ENCODE results near the gene KIF3C. TPM values are rescaled to one million over a fixed set of nuclear protein-coding genes. Genes with fewer than 3 reads are reported as not detected.
A peak's percentile ranks its signal among the peaks of the same experiment; 100 is the strongest.

KIF3C gene
- 8.1 and 15.4 TPM in 2 replicates for total RNA-seq (2012; rRNA removed)
- polyA plus RNA-seq (2012; rRNA removed) = 8.3 and 9.4 TPM in 2 replicates
- polyA plus RNA-seq (2012; cell fraction: cytosol; rRNA removed) = 6.1 and 8.3 TPM in 2 replicates
- polyA plus RNA-seq (2012; cell fraction: nucleus; rRNA removed; ENCODE audit: low replicate concordance) = 6.6 and 6.9 TPM in 2 replicates
- percentile 61 among the genes with signal in this experiment for Bru-seq, nascent RNA
- percentile 78 among the genes with signal in this experiment for BruChase-seq, experiment 1, labeled RNA remaining after a 6-hour chase
- percentile 68 among the genes with signal in this experiment for BruChase-seq, experiment 2, labeled RNA remaining after a 2-hour chase
- long read RNA-seq, full-length matches to known transcripts = 8 of 20 reads
- long read RNA-seq, partial matches to known transcripts = 3 of 20 reads
- long read RNA-seq, other reads (novel, unspliced or antisense) = 9 of 20 reads

DNA sequence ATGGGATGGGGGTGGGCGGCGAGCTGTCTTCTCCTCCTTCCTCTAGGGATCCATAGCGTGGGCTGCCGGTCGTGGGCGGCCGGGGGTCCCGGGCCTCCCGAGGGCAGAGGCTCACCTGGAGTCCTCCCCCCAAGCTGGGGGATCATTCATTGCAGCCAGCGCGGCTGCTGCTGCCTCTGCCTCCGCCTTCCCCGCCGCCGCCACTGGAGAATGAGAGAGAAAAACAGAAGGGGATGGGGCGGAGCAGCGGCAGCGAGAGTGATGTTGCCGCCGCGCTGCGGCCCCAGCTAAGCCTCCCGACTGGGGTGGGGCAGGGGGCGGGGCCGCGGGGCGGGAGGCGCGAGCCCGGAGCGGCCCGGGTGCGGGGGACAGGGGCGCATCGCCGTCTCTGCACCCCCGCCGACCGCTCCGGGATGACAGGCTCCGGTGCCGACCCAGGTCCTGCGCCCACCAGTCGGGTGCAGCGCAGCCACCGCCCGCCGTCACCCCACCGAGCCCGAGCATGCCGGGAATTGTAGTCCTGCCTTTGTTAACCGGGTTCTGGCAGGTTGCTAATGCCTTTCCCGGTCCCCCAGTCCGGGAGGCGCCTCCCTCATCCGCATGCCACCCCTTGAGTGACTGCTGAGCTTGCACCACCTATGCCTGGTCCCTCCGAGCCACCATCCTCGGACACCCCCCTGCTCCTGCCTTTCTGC is at the start of gene KIF3C:
KIF3C (minus strand) TSS at position 225 of the 695 bp plus-strand sequence. CDS start 580 bp downstream, outside the sequence.
- CTCF ChIA-PET = no interaction called here
- Histone ChIP-seq H3K56ac (ENCODE audit: extremely low read depth, insufficient read depth, low read length) (no peak within 1 kb of the TSS), H3K27ac (ENCODE audit: insufficient read depth, low read length) (peak within 1 kb of the TSS; percentile 19; the same call in 1 of the 2 replicates), H4K8ac (ENCODE audit: low read depth in 2 of 2, low read length in 2 of 2) (peak within 1 kb of the TSS; percentile 54 to 66; a peak in 2 of 4 replicates), H3K9me1 (ENCODE audit: insufficient read depth, low read length) (peaks cover 9% of the 10 kb centered on the region; the same call in 1 of the 2 replicates), H2AFZ (replicated peaks; ENCODE audit: low read length, poor library complexity) (peak within 1 kb of the TSS; percentile 98), H2BK120ac (ENCODE audit: low read depth, low read length) (0 out of 2 replicates have a peak within 1 kb of the TSS, but pooled peaks have one; percentile 18), H2BK15ac (ENCODE audit: low read depth, low read length) (peak within 1 kb of the TSS; percentile 34; the same call in 1 of the 3 replicates), H4K5ac (ENCODE audit: low read depth, low read length) (peak within 1 kb of the TSS; percentile 81), H3K14ac (replicated peaks; ENCODE audit: low read depth, low read length) (peak within 1 kb of the TSS; percentile 25; the same call in 1 of the 2 replicates), H2AK5ac (ENCODE audit: low read depth, low read length) (no peak within 1 kb of the TSS; the same call in 1 of the 2 replicates), H2AK9ac (replicated peaks; ENCODE audit: low read depth, low read length, poor library complexity) (peak within 1 kb of the TSS; percentile 97), H3K27me3 (ENCODE audit: control insufficient read depth, insufficient read depth, low read length) (no peaks in the 10 kb centered on the region), H3K23ac (ENCODE audit: low read depth, low read length) (0 out of 2 replicates have a peak within 1 kb of the TSS, but pooled peaks have one; percentile 66), H3K4me2 (ENCODE audit: low read depth, low read length) (peak within 1 kb of the TSS; percentile 84), H2BK20ac (ENCODE audit: low read depth, low read length) (peak within 1 kb of the TSS; percentile 8; the same call in 1 of the 2 replicates), H2BK5ac (ENCODE audit: low read depth, low read length, poor library complexity, severe bottlenecking) (peak within 1 kb of the TSS; percentile 2), H3K9ac (ENCODE audit: low read depth, low read length) (peak within 1 kb of the TSS; percentile 64), H3K4ac (ENCODE audit: low read depth, low read length) (peak within 1 kb of the TSS; percentile 63), H3K9me3 (ENCODE audit: control insufficient read depth, insufficient read depth, low read length) (no peaks in the 10 kb centered on the region), H3K36me3 (ENCODE audit: control insufficient read depth, insufficient read depth, low read length) (peaks cover 4% of the 10 kb centered on the region; the same call in 1 of the 2 replicates), H3K18ac (ENCODE audit: low read depth, low read length) (no peak within 1 kb of the TSS), H4K20me1 (ENCODE audit: insufficient read depth, low read length) (peaks cover 13% of the 10 kb centered on the region; the same call in 1 of the 2 replicates), H4K91ac (ENCODE audit: insufficient read depth, low read depth, low read length) (peak within 1 kb of the TSS; percentile 49), H3K4me3 (ENCODE audit: insufficient read depth, low read depth, low read length) (peak within 1 kb of the TSS; percentile 84), H3K4me1 (ENCODE audit: control insufficient read depth, insufficient read depth, low read length) (peaks cover 26% of the 10 kb centered on the region), H3K79me1 (ENCODE audit: low read depth in 1 of 2, low read length in 2 of 2) (peaks cover 16 to 44% of the 10 kb centered on the region in 2 experiments)
- POLR2A ChIA-PET (ENCODE audit: unreplicated experiment) = no interaction called here
- TF ChIP-seq MXI1 (IDR thresholded peaks at IDR 0.05; ENCODE audit: borderline replicate concordance, low read depth, low read length) (0 out of 2 replicates have a peak, but pooled peaks have one; percentile 11), RCOR1 (IDR thresholded peaks at IDR 0.05; ENCODE audit: insufficient replicate concordance, low read length) (no peak), SMC3 (IDR thresholded peaks at IDR 0.05; ENCODE audit: low read depth, low read length) (no peak), RFX5 (IDR thresholded peaks at IDR 0.05; ENCODE audit: low read depth, low read length) (no peak), FOS (IDR thresholded peaks at IDR 0.05; ENCODE audit: low read depth, low read length) (no peak), MAZ (IDR thresholded peaks at IDR 0.05; ENCODE audit: borderline replicate concordance, low read depth, low read length) (peak; percentile 39; the same call in 1 of the 2 replicates), MAFK (IDR thresholded peaks at IDR 0.05; ENCODE audit: low read depth, low read length) (no peak), CEBPB (IDR thresholded peaks at IDR 0.05; ENCODE audit: low read depth, low read length) (no peak)
- WGBS, 2 experiments (ENCODE audit: extremely low coverage in 2 of 2, insufficient read length in 1 of 2) = 2% methylated on average over 34 of the region's 58 CpGs; no CpG with 5 or more reads in 1 of the 2 experiments
- in situ Hi-C loops (cut with MboI; ENCODE audit: low sequenced_read_pairs) (no loop called here), intact Hi-C loops (cut with micrococcal nuclease) (no loop called here), dilution Hi-C loops (cut with HindIII; ENCODE audit: low sequenced_read_pairs, unreplicated experiment) (no loop called here)
- BruUV-seq (replicated peaks) = no TSS peak
- DNase-seq (peak; percentile 42), ATAC-seq (ENCODE audit: low read depth) (peak; percentile 93)

All from IMR-90 (cell line).